Stimulated activated CD8-positive, alpha-beta memory T cell treated with anti-CD3 and anti-CD28 coated beads, Interleukin-4, amount 100 ng/mL, for 24 hours (primary cell): ENCODE data around the gene PRKG1.
"Not testable (repeated sequence)": the region's sequence is repeated elsewhere in the genome, so short reads cannot be mapped to it uniquely, and the experiment has no call there.

ENCODE experiments used
- DNase-seq: peaks from one replicate; pipeline ENCODE4 v3.0.0-alpha.2; 2020; ENCODE audit warnings: low read depth

The PRKG1 gene

GRCh38 chr10:51663086-51663485, 588.8 kb downstream of the PRKG1 start:
- DNase-seq: no peak

- no peak for DNase-seq
These were observed 592.2 kb downstream of the PRKG1 start for GRCh38 chr10:51666456-51666855.

- no peak for DNase-seq
These were observed 593.5 kb downstream of the PRKG1 start for GRCh38 chr10:51667678-51668335.

- DNase-seq: no peak
These were observed 594.0 kb downstream of the PRKG1 start for GRCh38 chr10:51668336-51668689.

- no peak for DNase-seq
These were observed 594.8 kb downstream of the PRKG1 start for GRCh38 chr10:51669041-51669440.

- no peak for DNase-seq
These were observed 597.8 kb downstream of the PRKG1 start for GRCh38 chr10:51672039-51672535.

GRCh38 chr10:51675088-51675487, 600.8 kb downstream of the PRKG1 start:
- DNase-seq: no peak

- no peak for DNase-seq
These were observed 605.6 kb downstream of the PRKG1 start for GRCh38 chr10:51679841-51680240.

- no peak for DNase-seq
These were observed 608.9 kb downstream of the PRKG1 start for GRCh38 chr10:51683031-51683691.

- DNase-seq: no peak
These were observed 611.5 kb downstream of the PRKG1 start for GRCh38 chr10:51685768-51686167.

- no peak for DNase-seq
These were observed 613.0 kb downstream of the PRKG1 start for GRCh38 chr10:51687296-51687695.

GRCh38 chr10:51688826-51689225, 614.5 kb downstream of the PRKG1 start:
- not testable (repeated sequence) for DNase-seq

- no peak for DNase-seq
These were observed 615.2 kb downstream of the PRKG1 start for GRCh38 chr10:51689536-51689935.

- no peak for DNase-seq
These were observed 616.8 kb downstream of the PRKG1 start for GRCh38 chr10:51691135-51691534.

- DNase-seq: no peak
These were observed 619.9 kb downstream of the PRKG1 start for GRCh38 chr10:51694086-51694768.

GRCh38 chr10:51696251-51696650, 622.0 kb downstream of the PRKG1 start:
- no peak for DNase-seq

GRCh38 chr10:51698473-51699063, 624.3 kb downstream of the PRKG1 start:
- DNase-seq: no peak

GRCh38 chr10:51699145-51699474, 624.8 kb downstream of the PRKG1 start:
- no peak for DNase-seq

GRCh38 chr10:51699475-51700227, 625.4 kb downstream of the PRKG1 start, which contains the start of gene CSTF2T:
Gene CSTF2T (minus strand): TSS chr10:51699595. CDS start chr10:51699549, 46 bp downstream.
- DNase-seq: peak; percentile 83

GRCh38 chr10:51700228-51700817, 626.0 kb downstream of the PRKG1 start:
- no peak for DNase-seq

GRCh38 chr10:51705774-51706173, 631.5 kb downstream of the PRKG1 start:
- DNase-seq: no peak

GRCh38 chr10:51706225-51706624, 631.9 kb downstream of the PRKG1 start:
- DNase-seq: no peak
